ENCODE results near the gene SPTSSB. TPM values are rescaled to one million over a fixed set of nuclear protein-coding genes. Genes with fewer than 3 reads are reported as not detected.

The SPTSSB gene
- total and polyA plus RNA-seq, 3 donors from 2014 or later = 0.42 TPM; not detected in 2

DNA sequence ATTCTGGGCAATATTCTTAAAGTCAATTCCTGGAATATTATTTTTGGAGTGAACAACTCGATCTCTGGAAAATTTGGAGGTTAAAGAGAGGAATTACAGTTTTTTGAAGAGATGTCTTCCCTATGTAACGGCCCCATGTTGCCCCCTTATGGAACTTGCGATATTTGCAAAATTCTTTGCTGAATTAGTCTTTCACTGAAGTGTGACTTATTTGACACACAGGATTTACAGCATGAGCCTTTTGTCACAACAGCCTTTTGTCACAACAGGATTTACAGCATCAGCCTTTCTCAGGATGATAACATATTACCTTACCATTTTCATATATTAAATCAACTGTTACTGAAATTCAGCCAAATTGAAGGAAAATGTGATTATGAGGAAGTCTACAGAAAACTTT lies 37.8 kb upstream of the SPTSSB start:
- Histone ChIP-seq H3K36me3 (ENCODE audit: low read depth, missing control alignments) (no peaks in the 10 kb centered on the region), H3K4me3 (no peak overlapping the region), H3K9me3 (no peaks in the 10 kb centered on the region), H3K27ac (no peak overlapping the region), H3K4me1 (peaks cover 6% of the 10 kb centered on the region), H3K27me3 (no peaks in the 10 kb centered on the region)
- peak; percentile 28 for DNase-seq
- intact Hi-C loops (cut with DNase I; ENCODE audit: low total_unique reads) = no loop called here
- WGBS, 2 donors = 30 to 38% methylated on average over 3 of the region's 3 CpGs
- TF ChIP-seq, protein P1, sequence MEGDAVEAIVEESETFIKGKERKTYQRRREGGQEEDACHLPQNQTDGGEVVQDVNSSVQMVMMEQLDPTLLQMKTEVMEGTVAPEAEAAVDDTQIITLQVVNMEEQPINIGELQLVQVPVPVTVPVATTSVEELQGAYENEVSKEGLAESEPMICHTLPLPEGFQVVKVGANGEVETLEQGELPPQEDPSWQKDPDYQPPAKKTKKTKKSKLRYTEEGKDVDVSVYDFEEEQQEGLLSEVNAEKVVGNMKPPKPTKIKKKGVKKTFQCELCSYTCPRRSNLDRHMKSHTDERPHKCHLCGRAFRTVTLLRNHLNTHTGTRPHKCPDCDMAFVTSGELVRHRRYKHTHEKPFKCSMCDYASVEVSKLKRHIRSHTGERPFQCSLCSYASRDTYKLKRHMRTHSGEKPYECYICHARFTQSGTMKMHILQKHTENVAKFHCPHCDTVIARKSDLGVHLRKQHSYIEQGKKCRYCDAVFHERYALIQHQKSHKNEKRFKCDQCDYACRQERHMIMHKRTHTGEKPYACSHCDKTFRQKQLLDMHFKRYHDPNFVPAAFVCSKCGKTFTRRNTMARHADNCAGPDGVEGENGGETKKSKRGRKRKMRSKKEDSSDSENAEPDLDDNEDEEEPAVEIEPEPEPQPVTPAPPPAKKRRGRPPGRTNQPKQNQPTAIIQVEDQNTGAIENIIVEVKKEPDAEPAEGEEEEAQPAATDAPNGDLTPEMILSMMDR (IDR thresholded peaks at IDR 0.05) = peak in 2 of 3 experiments; percentile 24 to 34
- TF ChIP-seq POLR2A (IDR thresholded peaks at IDR 0.05) = no peak

DNA sequence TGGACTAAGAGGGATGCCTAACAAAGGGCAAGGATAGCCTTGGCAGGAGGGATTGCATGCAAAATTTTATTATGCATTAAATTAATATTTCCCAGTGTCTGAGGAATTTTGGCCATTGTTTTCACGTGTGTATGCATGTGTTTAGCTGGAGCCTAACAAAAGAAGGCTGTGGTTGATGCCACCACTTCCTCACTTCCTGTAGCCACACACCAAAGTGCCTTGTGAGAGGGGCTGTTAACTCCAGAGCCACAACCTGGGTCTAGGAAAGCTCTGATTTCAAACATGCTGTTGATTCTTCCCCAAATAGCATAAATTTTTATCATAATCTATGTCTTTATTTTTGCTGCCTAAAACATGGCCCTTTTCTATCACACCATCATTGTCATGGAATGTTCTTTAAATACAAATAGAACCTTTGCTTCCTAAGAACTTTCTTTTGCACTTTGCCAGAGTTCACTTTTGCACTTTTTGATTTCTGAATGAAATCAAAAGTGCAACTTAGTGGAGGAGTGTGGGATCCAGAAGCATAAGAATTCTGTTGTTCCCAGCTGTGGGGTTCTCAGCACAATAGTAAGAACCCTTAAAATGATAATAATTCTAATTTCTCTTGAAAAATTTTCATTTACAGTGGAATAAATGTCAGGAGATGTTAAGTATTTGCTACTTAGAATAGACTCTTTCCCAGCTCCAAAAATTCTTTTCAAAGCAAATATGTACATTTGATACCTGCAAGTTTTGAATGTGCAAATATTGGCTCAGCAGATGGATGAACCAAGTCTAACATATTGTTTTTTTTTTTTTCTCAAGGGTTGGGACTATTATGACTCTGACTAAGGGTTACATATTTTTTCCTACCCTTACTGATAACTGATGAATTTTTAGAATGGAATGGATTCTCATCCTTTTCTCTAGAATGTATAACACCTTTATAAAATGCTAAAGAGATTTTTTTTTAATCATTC lies 35.6 kb upstream of the SPTSSB start:
- H3K9me3 ChIP-seq = no peaks in the 10 kb centered on the region
- no peak overlapping the region for H3K4me3 ChIP-seq
- intact Hi-C loops (cut with DNase I; ENCODE audit: low total_unique reads) = no loop called here
- DNase-seq = no peak
- no peak overlapping the region for H3K27ac ChIP-seq
- H3K27me3 ChIP-seq = no peaks in the 10 kb centered on the region
- H3K4me1 ChIP-seq = no peaks in the 10 kb centered on the region
- no peaks in the 10 kb centered on the region for H3K36me3 ChIP-seq (ENCODE audit: low read depth, missing control alignments)
- TF ChIP-seq, protein P1 (IDR thresholded peaks at IDR 0.05) = no peak
- no peak for TF ChIP-seq POLR2A (IDR thresholded peaks at IDR 0.05)
- WGBS, 2 donors = 59 to 60% methylated on average over 1 of the region's 1 CpG

DNA sequence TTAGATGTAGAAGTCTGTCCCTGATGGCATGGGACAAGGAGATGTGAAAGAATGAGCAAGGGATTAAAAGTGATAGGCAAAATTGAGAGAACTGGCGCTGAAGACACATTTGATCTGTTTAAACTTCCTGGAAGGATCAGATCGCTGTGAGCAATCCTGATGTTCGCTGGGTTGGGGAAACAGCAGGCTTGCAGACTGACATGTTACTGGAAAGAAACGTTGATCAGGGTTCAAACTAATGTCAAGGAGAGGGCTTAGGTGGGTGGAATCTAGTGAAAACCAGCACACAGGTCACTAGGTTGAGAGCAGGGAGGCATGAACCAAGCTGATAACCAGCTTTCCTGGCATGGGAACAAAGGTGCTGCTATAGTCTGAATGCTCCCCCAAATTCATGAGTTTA lies 34.5 kb upstream of the SPTSSB start:
- DNase-seq = no peak
- no peaks in the 10 kb centered on the region for H3K9me3 ChIP-seq
- no peak overlapping the region for H3K4me3 ChIP-seq

DNA sequence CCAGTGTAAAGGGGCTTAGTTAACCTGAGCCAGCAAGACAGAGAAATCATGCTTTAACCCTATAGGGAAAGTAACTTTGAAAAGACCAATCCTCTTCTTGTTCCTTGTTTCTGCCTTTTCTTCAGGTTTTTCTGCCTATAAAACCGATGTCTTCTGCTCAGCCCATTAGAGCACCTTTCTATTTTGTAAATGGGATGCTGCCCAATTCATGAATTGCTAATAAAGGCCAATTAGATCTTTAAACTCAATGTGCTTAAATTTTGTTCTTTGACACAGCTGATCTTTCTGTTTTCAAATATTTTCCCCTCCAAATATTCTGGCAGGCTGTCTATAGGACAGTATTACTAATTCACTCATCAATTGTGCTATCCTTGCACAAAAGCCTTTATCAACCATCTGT lies 33.8 kb upstream of the SPTSSB start:
- DNase-seq = no peak
- no peak overlapping the region for H3K27ac ChIP-seq
- H3K27me3 ChIP-seq = no peaks in the 10 kb centered on the region
- H3K4me1 ChIP-seq = no peaks in the 10 kb centered on the region
- TF ChIP-seq, protein P1 (IDR thresholded peaks at IDR 0.05) = no peak
- no peak for TF ChIP-seq POLR2A (IDR thresholded peaks at IDR 0.05)
- 81 to 100% methylated on average over 1 of the region's 1 CpG for WGBS, 2 donors
- no peaks in the 10 kb centered on the region for H3K36me3 ChIP-seq (ENCODE audit: low read depth, missing control alignments)
- no peak overlapping the region for H3K4me3 ChIP-seq
- H3K9me3 ChIP-seq = no peaks in the 10 kb centered on the region
- intact Hi-C loops (cut with DNase I; ENCODE audit: low total_unique reads) = no loop called here

More for the DNA sequence above, 34.5 kb upstream of the SPTSSB start:
- Histone ChIP-seq H3K4me1 (no peaks in the 10 kb centered on the region), H3K36me3 (ENCODE audit: low read depth, missing control alignments) (no peaks in the 10 kb centered on the region), H3K27ac (no peak overlapping the region), H3K27me3 (no peaks in the 10 kb centered on the region)
- intact Hi-C loops (cut with DNase I; ENCODE audit: low total_unique reads) = no loop called here
- TF ChIP-seq, protein P1 (IDR thresholded peaks at IDR 0.05) = no peak
- no peak for TF ChIP-seq POLR2A (IDR thresholded peaks at IDR 0.05)
- WGBS, 2 donors = 91% methylated on average over 4 of the region's 4 CpGs
